CD14-positive monocyte (primary cell): ENCODE measurements around the gene TGM1. TPM values are rescaled to one million over a fixed set of nuclear protein-coding genes. Genes with fewer than 3 reads are reported as not detected.

Experiments
- DNase-seq, 3 donors: peaks; one replicate each; pipeline ENCODE4 v3.0.0-alpha.2; 2011 to 2022
- H2AFZ ChIP-seq: 2 replicates; pipeline ENCODE4 v1.6.0; 2012; ENCODE audit warnings: mild to moderate bottlenecking, low read depth, low read length, inconsistent platforms; ENCODE audit not compliant: insufficient read depth, poor library complexity, severe bottlenecking
- H3K27ac ChIP-seq, 2 donors: 1 replicate in 1 of 2; 2 replicates in 1 of 2; pipeline ENCODE4 v1.5.1; 2012 to 2013; ENCODE audit warnings: low read length in 2 of 2, control low read depth in 1 of 2, inconsistent platforms in 1 of 2, low read depth in 1 of 2, mild to moderate bottlenecking in 1 of 2
- H3K27me3 ChIP-seq, 2 donors: one replicate each; pipeline versions ENCODE4 v1.6.0 to v1.6.1; 2011 to 2013; ENCODE audit warnings: low read length in 2 of 2; ENCODE audit not compliant: control insufficient read depth in 2 of 2, insufficient read depth in 2 of 2
- H3K36me3 ChIP-seq, 2 donors: replicated peaks in 1 of 2; 1 replicate in 1 of 2; 2 replicates in 1 of 2; pipeline versions ENCODE4 v1.5.1 to v1.6.1; 2012 to 2013; ENCODE audit warnings: low read length in 2 of 2, control low read depth in 1 of 2, inconsistent platforms in 1 of 2, mild to moderate bottlenecking in 1 of 2; ENCODE audit not compliant: insufficient read depth in 2 of 2, control insufficient read depth in 1 of 2
- H3K4me1 ChIP-seq, 2 donors: 1 replicate in 1 of 2; 2 replicates in 1 of 2; pipeline versions ENCODE4 v1.5.1 to v1.6.1; 2012 to 2013; ENCODE audit warnings: low read length in 2 of 2, control low read depth in 1 of 2, inconsistent platforms in 1 of 2, mild to moderate bottlenecking in 1 of 2, moderate library complexity in 1 of 2; ENCODE audit not compliant: insufficient read depth in 2 of 2, control insufficient read depth in 1 of 2
- H3K4me2 ChIP-seq: replicated peaks from 2 replicates; pipeline ENCODE3; 2012; ENCODE audit warnings: low read length, moderate library complexity, mild to moderate bottlenecking; ENCODE audit not compliant: poor library complexity, severe bottlenecking; ENCODE audit errors: extremely low read depth
- H3K4me3 ChIP-seq, 3 experiments: fragments of 200-600 bp in 1 of 3; sonication (generic) in 1 of 3; replicated peaks in 1 of 3; 1 replicate in 2 of 3; 2 replicates in 1 of 3; pipeline ENCODE4 v1.5.1; 2011 to 2013; ENCODE audit warnings: low read length in 3 of 3, mild to moderate bottlenecking in 3 of 3, control low read depth in 2 of 3, low read depth in 2 of 3, inconsistent platforms in 1 of 3, moderate library complexity in 1 of 3
- H3K79me2 ChIP-seq: 2 replicates; pipeline ENCODE4 v1.6.0; 2012; ENCODE audit warnings: mild to moderate bottlenecking, control low read depth, inconsistent platforms, low read length, moderate library complexity; ENCODE audit not compliant: insufficient read depth
- H3K9ac ChIP-seq: 2 replicates; pipeline ENCODE4 v1.6.0; 2017; ENCODE audit warnings: low read length, mild to moderate bottlenecking; ENCODE audit not compliant: insufficient read depth, poor library complexity, severe bottlenecking
- H3K9me3 ChIP-seq, 2 donors: replicated peaks in 1 of 2; 1 replicate in 1 of 2; 2 replicates in 1 of 2; pipeline versions ENCODE4 v1.5.1 to v1.6.1; 2012 to 2013; ENCODE audit warnings: low read length in 2 of 2, control low read depth in 1 of 2; ENCODE audit not compliant: control insufficient read depth in 1 of 2, insufficient read depth in 1 of 2
- H4K20me1 ChIP-seq: 2 replicates; pipeline ENCODE4 v1.6.0; 2012; ENCODE audit warnings: mild to moderate bottlenecking, low read length, control low read depth, moderate library complexity; ENCODE audit not compliant: insufficient read depth
- H3K27ac Mint-ChIP-seq, 7 donors: one replicate each; pipeline ENCODE4 v1.8.0; 2020; ENCODE audit warnings: mild to moderate bottlenecking in 7 of 7, mixed read lengths in 7 of 7, moderate library complexity in 6 of 7, inconsistent platforms in 2 of 7
- H3K27me3 Mint-ChIP-seq, 3 donors: one replicate each; pipeline ENCODE4 v1.8.0; 2021 to 2022; ENCODE audit warnings: low read depth in 3 of 3, mild to moderate bottlenecking in 3 of 3, mixed read lengths in 3 of 3, moderate library complexity in 3 of 3, inconsistent platforms in 1 of 3
- H3K36me3 Mint-ChIP-seq, 2 donors: one replicate each; pipeline ENCODE4 v1.8.0; 2020; ENCODE audit warnings: mixed read lengths in 2 of 2, inconsistent platforms in 1 of 2, mild to moderate bottlenecking in 1 of 2
- H3K4me1 Mint-ChIP-seq: one replicate; pipeline ENCODE4 v1.8.0; 2020; ENCODE audit warnings: mild to moderate bottlenecking, mixed read lengths
- H3K4me3 Mint-ChIP-seq, 2 donors: one replicate each; pipeline ENCODE4 v1.8.0; 2020; ENCODE audit warnings: mild to moderate bottlenecking in 2 of 2, mixed read lengths in 2 of 2, moderate library complexity in 1 of 2
- H3K9me3 Mint-ChIP-seq, 7 donors: one replicate each; pipeline ENCODE4 v1.8.0; 2020 to 2022; ENCODE audit warnings: mixed read lengths in 7 of 7, mild to moderate bottlenecking in 6 of 7, moderate library complexity in 6 of 7, inconsistent platforms in 2 of 7
- CTCF ChIP-seq: fragments of 200-600 bp; IDR thresholded peaks from one replicate; pipeline ENCODE4 v1.8.0; 2022; ENCODE audit warnings: antibody characterized with exemption, mild to moderate bottlenecking
- WGBS: methylation state at CpG from one replicate; pipeline ENCODE4 v1.1.5; 2013; ENCODE audit warnings: missing lambda C conversion rate; ENCODE audit not compliant: insufficient coverage; 5-methylcytosine and 5-hydroxymethylcytosine counted together
- intact Hi-C, 2 donors: fragments of 100-400 bp; cut with micrococcal nuclease; formaldehyde crosslinking; loops; one replicate each; pipeline versions ENCODE4 v1.15.0 to v1.15.1; 2023
- polyA plus RNA-seq, 3 donors: library from polyadenylated mRNA; depleted of rRNA in 1 of 3; unstranded in 2 of 3; stranded (reverse) in 1 of 3; fragments of 300-500 nt in 2 of 3; fragments of >200 nt in 1 of 3; fragmentation: Illumina TruSeq in 2 of 3; gene quantifications; 1 replicate in 2 of 3; 2 replicates in 1 of 3; pipeline ENCODE4 v1.2.3, GENCODE V29; 2012 to 2021

Gene TGM1
- polyA plus RNA-seq, 3 donors = 7.8 TPM; not detected in 2

- peak overlapping the region; percentile 86 for H2AFZ ChIP-seq
Observed at GRCh38 chr14:24216345-24216699, 46.7 kb downstream of the TGM1 start.

More at GRCh38 chr14:24216345-24216699, 46.7 kb downstream of the TGM1 start:
- Mint-ChIP-seq H3K4me3 (peak overlapping the region in 1 of 2 donors; percentile 86), H3K36me3 (peaks cover 22 to 25% of the 10 kb centered on the region in 2 donors), H3K27ac (peak overlapping the region; percentile 95 to 100 (median 98)), H3K4me1 (peaks cover 30% of the 10 kb centered on the region), H3K9me3 (no peaks in the 10 kb centered on the region), H3K27me3 (peaks cover 0 to 4% (median 1%) of the 10 kb centered on the region in 3 donors)
- no peak for DNase-seq
- no peak for TF ChIP-seq CTCF
- intact Hi-C loops = loop anchor here (1.0 to 10.0 kb wide), 2 partner anchors 15 to 88 kb away; partner anchors contain the start of gene CIDEB (in 1 of the 2)
- Histone ChIP-seq H4K20me1 (no peaks in the 10 kb centered on the region), H3K79me2 (peaks cover 40% of the 10 kb centered on the region), H3K9ac (no peak overlapping the region), H3K4me2 (peak overlapping the region; percentile 87), H3K27ac (peak overlapping the region in 1 of 2 donors; percentile 98), H3K9me3 (no peaks in the 10 kb centered on the region), H3K27me3 (no peaks in the 10 kb centered on the region), H3K36me3 (peaks cover 9 to 19% of the 10 kb centered on the region in 2 donors), H3K4me1 (peaks cover 30 to 36% of the 10 kb centered on the region in 2 donors), H3K4me3 (peak overlapping the region in 1 of 3 experiments; percentile 90)
- WGBS = no CpG with 5 or more reads among the region's 2 CpGs
